CD4-positive, alpha-beta T cell treated with Interleukin-1 beta for 1 hour (primary cell): Measurements from ENCODE around the gene RSPO3.
"Not testable (repeated sequence)": the region's sequence is repeated elsewhere in the genome, so short reads cannot be mapped to it uniquely, and the experiment has no call there.

ENCODE experiments used
- DNase-seq, 2 donors: peaks; one replicate each; pipeline ENCODE4 v3.0.0-alpha.2; 2020 to 2022

RSPO3 gene

DNA sequence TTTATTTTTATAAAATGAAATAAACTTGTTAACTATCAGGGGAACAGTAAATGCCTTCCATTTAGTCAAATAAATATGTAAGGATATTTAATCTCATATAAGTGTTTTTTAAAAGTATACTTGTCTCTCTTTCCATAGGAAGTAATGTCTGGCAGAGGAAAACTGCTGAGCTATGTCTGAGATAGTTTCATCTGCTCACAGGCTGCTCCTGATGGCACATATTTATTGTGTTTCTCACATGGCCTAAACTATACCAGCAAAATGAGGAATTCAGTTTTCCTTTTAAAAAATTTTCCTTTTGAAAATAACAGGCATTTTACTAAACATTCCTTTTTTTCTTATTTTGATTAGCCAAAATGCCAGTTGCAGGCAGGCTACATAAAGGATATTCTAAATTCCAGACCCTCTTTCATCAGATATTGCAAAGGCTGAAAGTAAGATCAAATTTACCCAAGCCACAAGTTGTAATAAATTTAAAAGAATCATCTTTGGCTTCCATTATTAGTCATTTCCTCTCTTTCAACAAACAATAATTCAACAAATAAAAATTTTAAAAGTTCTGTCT is 88.1 kb downstream of the RSPO3 start:
- DNase-seq = no peak

GRCh38 chr6:127207591-127208120 is 89.2 kb downstream of the RSPO3 start:
- DNase-seq = no peak

DNA sequence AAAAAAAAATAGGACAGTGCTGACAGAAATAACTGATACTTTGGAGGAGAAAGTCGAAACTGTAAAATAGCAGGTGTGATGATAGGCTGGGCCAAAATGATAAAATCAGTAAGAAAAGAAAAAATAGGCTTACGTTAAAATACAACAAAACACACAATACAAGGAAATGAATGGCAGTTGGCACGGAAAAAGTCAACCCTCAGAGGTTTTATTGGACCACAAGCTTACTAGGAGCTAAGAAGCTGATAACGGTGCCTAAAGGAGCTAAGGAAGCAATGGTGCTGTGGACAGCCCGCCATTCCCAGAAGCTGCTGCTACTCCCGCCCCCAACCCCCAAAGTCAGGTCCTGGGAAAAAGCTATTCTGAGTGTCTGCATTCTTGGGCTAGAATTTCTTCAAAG is 92.3 kb downstream of the RSPO3 start:
- DNase-seq = no peak

DNA sequence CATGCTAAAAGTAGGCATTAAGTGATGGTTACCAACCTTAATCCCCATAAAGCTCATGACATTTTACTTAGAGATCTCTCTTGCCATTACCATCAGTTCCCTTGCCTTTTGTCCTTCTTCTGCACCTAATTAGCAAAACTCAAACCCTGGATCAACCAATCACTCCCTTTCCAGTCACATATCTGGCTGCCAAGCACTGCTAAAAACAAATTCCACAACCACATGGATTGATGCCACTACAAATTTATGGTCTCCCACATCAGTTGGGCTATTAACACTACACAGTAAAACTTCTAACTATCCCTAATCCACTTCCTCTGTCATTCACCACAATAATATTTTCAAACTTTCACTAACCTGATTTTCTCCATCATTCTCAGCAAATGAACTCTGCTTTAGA is 93.9 kb downstream of the RSPO3 start:
- DNase-seq = no peak

GRCh38 chr6:127214032-127214431 is 95.6 kb downstream of the RSPO3 start:
- DNase-seq = not testable (repeated sequence)

DNA sequence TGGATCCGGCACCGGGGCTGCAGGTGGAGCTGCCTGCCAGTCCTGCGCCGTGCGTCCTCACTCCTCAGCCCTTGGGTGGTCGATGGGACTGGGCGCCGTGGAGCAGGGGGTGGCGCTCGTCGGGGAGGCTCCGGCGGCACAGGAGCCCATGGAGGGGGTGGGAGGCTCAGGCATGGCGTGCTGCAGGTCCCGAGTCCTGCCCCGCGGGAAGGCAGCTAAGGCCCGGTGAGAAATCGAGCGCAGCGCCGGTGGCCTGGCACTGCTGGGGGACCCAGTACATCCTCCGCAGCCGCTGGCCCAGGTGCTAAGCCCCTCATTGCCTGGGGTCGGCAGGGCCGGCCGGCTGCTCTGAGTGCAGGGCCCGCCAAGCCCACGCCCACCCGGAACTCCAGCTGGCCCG is 96.1 kb downstream of the RSPO3 start:
- not testable (repeated sequence) for DNase-seq

- DNase-seq = no peak
Observed at GRCh38 chr6:127215931-127216330, 97.5 kb downstream of the RSPO3 start.

- no peak for DNase-seq
Observed at GRCh38 chr6:127216810-127217789, 98.6 kb downstream of the RSPO3 start.

- no peak for DNase-seq
Observed at GRCh38 chr6:127219869-127220268, 101.4 kb downstream of the RSPO3 start.

DNA sequence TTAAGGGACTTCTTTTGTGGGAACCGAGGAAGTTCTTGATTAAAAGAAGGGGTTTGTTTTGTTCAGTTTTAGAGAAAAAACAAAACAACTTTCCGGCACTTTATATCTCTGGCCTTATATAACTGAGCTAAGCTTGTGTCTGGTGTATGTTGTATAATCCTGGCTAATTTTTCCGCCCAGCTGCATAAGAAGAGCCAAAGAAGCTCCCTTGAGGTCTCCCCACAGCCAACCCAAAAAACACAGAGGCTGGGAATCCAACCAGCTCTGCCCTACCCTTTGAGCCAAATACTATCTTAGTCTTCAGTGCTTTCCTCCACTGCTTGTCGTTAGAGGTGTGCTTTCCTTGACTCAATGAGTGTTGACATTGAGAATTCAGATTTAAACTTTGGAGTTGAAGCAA is 102.7 kb downstream of the RSPO3 start:
- no peak for DNase-seq

GRCh38 chr6:127222418-127222817 is 103.9 kb downstream of the RSPO3 start:
- no peak for DNase-seq

- DNase-seq = no peak
Observed at GRCh38 chr6:127225497-127225896, 107.0 kb downstream of the RSPO3 start.

DNA sequence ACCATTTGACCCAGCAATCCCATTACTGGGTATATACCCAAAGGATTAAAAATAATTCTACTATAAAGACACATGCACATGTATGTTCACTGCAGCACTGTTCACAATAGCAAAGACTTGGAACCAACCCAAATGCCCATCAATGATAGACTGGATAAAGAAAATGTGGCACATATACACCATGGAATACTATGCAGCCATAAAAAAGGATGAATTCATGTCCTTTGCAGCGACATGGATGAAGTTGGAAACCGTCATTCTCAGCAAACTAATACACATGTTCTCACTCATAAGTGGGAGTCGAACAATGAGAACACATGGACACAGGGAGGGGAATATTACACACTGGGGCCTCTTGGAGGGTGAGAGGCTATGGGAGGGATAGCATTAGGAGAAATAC is 115.3 kb downstream of the RSPO3 start:
- DNase-seq = not testable (repeated sequence)

- DNase-seq = no peak
Observed at GRCh38 chr6:127243501-127243900, 125.0 kb downstream of the RSPO3 start.
